OCI-LY3 (cell line): ENCODE data around the gene RPL32.
"Not testable (repeated sequence)": the region's sequence is repeated elsewhere in the genome, so short reads cannot be mapped to it uniquely, and the experiment has no call there.

Experiments
- H2AFZ ChIP-seq: fragments of 200-600, 300-600 bp; shearing (Covaris generic); 2 replicates; pipeline ENCODE4 v1.6.0; 2014; ENCODE audit warnings: antibody characterized with exemption, low read depth, low read length
- H3K27ac ChIP-seq: fragments of 200-600, 300-600 bp; sonication (generic); 2 replicates; pipeline ENCODE4 v1.5.1; 2014; ENCODE audit warnings: mild to moderate bottlenecking, low read length, moderate library complexity, mixed read lengths
- H3K27me3 ChIP-seq: fragments of 200-600, 300-600 bp; sonication (generic); 2 replicates; pipeline ENCODE4 v1.6.1; 2014; ENCODE audit warnings: low read depth, low read length, mixed read lengths
- H3K36me3 ChIP-seq: fragments of 200-600, 300-600 bp; sonication (generic); replicated peaks from 2 replicates; pipeline ENCODE3; 2014; ENCODE audit warnings: low read depth, low read length, mixed read lengths
- H3K4me1 ChIP-seq: fragments of 300-600, 200-600 bp; sonication (generic); 2 replicates; pipeline ENCODE4 v1.6.1; 2014; ENCODE audit warnings: low read length, mixed read lengths
- H3K4me2 ChIP-seq: fragments of 200-600, 300-600 bp; sonication (generic); 2 replicates; pipeline ENCODE4 v1.6.1; 2014; ENCODE audit warnings: low read length, mixed read lengths
- H3K4me3 ChIP-seq: fragments of 300-600, 200-600 bp; sonication (generic); 2 replicates; pipeline ENCODE4 v1.5.1; 2014; ENCODE audit warnings: antibody characterized with exemption, mild to moderate bottlenecking, low read length, moderate library complexity
- H3K79me2 ChIP-seq: fragments of 300-600, 200-600 bp; shearing (Covaris generic); 2 replicates; pipeline ENCODE4 v1.6.1; 2014; ENCODE audit warnings: mild to moderate bottlenecking, low read length, mixed read lengths
- H3K9ac ChIP-seq: fragments of 300-600, 200-600 bp; shearing (Covaris generic); 2 replicates; pipeline ENCODE4 v1.6.0; 2014; ENCODE audit warnings: mild to moderate bottlenecking, low read length, moderate library complexity
- H3K9me3 ChIP-seq: fragments of 200-600, 300-600 bp; shearing (Covaris generic); 2 replicates; pipeline ENCODE4 v1.6.1; 2014; ENCODE audit warnings: low read length, mixed read lengths; ENCODE audit not compliant: insufficient read depth
- H4K20me1 ChIP-seq: fragments of 200-600, 300-600 bp; sonication (generic); 2 replicates; pipeline ENCODE4 v1.6.1; 2016; ENCODE audit warnings: low read length, mixed read lengths; ENCODE audit not compliant: insufficient read depth
- EZH2phosphoT487 ChIP-seq: fragments of 200-600 bp; shearing (Covaris generic); IDR thresholded peaks from 2 replicates; pipeline ENCODE4 v1.6.1; 2018; ENCODE audit warnings: antibody characterized with exemption, mixed run types, low read depth
- TF ChIP-seq, protein P1 (sequence below): fragments of 200-600, 300-600 bp; sonication (generic); IDR thresholded peaks from 2 replicates; pipeline ENCODE4 v1.5.1; 2014; ENCODE audit warnings: antibody characterized with exemption, low read length, low read depth

Gene RPL32

GRCh38 chr3:12856626-12857025 lies 15.3 kb upstream of the RPL32 start:
- H3K27ac ChIP-seq, result no peak overlapping the region
- no peaks in the 10 kb centered on the region for H3K36me3 ChIP-seq
- H2AFZ ChIP-seq, result no peak overlapping the region
- H3K79me2 ChIP-seq, result no peaks in the 10 kb centered on the region
- TF ChIP-seq EZH2phosphoT487, result no peak
- TF ChIP-seq, protein P1, sequence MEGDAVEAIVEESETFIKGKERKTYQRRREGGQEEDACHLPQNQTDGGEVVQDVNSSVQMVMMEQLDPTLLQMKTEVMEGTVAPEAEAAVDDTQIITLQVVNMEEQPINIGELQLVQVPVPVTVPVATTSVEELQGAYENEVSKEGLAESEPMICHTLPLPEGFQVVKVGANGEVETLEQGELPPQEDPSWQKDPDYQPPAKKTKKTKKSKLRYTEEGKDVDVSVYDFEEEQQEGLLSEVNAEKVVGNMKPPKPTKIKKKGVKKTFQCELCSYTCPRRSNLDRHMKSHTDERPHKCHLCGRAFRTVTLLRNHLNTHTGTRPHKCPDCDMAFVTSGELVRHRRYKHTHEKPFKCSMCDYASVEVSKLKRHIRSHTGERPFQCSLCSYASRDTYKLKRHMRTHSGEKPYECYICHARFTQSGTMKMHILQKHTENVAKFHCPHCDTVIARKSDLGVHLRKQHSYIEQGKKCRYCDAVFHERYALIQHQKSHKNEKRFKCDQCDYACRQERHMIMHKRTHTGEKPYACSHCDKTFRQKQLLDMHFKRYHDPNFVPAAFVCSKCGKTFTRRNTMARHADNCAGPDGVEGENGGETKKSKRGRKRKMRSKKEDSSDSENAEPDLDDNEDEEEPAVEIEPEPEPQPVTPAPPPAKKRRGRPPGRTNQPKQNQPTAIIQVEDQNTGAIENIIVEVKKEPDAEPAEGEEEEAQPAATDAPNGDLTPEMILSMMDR, result no peak
- H3K4me1 ChIP-seq, result no peaks in the 10 kb centered on the region
- H3K4me3 ChIP-seq, result no peak overlapping the region
- no peak overlapping the region for H3K9ac ChIP-seq
- H4K20me1 ChIP-seq, result no peaks in the 10 kb centered on the region
- no peak overlapping the region for H3K4me2 ChIP-seq
- H3K27me3 ChIP-seq, result peaks cover 53% of the 10 kb centered on the region
- no peaks in the 10 kb centered on the region for H3K9me3 ChIP-seq

DNA sequence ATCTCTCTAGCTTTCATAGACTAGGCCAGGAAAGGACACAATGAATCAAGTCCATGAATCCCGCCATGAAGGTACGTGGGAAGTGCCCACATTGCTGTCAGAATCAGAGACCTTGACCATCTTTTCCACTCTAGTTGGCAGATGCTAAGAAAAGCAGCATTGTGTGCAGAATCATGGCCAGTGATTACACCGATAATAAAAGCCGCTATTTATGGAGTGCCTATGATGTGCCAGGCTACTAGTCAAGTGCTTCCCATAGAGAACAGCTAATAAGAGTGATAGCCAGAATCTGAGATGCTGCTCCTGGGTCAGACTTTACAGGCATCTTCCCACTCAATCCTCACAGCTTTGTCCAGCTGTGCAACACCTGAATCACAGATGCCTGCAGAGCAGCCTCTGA lies 13.2 kb upstream of the RPL32 start:
- H3K9me3 ChIP-seq, result no peaks in the 10 kb centered on the region
- no peaks in the 10 kb centered on the region for H3K36me3 ChIP-seq
- no peak overlapping the region for H2AFZ ChIP-seq
- no peak overlapping the region for H3K4me3 ChIP-seq
- H3K79me2 ChIP-seq, result no peaks in the 10 kb centered on the region
- TF ChIP-seq, protein P1, result no peak
- no peak for TF ChIP-seq EZH2phosphoT487
- H3K4me2 ChIP-seq, result no peak overlapping the region
- H3K4me1 ChIP-seq, result no peaks in the 10 kb centered on the region
- H3K27ac ChIP-seq, result no peak overlapping the region
- H3K27me3 ChIP-seq, result peaks cover 51% of the 10 kb centered on the region
- no peak overlapping the region for H3K9ac ChIP-seq
- no peaks in the 10 kb centered on the region for H4K20me1 ChIP-seq

GRCh38 chr3:12853847-12854246 lies 12.5 kb upstream of the RPL32 start:
- not testable (repeated sequence) for H3K79me2 ChIP-seq, H3K9me3 ChIP-seq, H3K9ac ChIP-seq, H3K4me2 ChIP-seq, H3K4me1 ChIP-seq, H3K4me3 ChIP-seq, H4K20me1 ChIP-seq, H3K27ac ChIP-seq, H2AFZ ChIP-seq, H3K36me3 ChIP-seq
- peaks cover 51% of the 10 kb centered on the region for H3K27me3 ChIP-seq

GRCh38 chr3:12852201-12852600 lies 10.8 kb upstream of the RPL32 start:
- Histone ChIP-seq H3K4me3 (no peak overlapping the region), H3K27me3 (peaks cover 49% of the 10 kb centered on the region), H3K4me2 (no peak overlapping the region), H3K9me3 (no peaks in the 10 kb centered on the region), H3K79me2 (no peaks in the 10 kb centered on the region), H3K4me1 (no peaks in the 10 kb centered on the region), H3K36me3 (no peaks in the 10 kb centered on the region), H2AFZ (no peak overlapping the region), H3K27ac (no peak overlapping the region), H3K9ac (no peak overlapping the region), H4K20me1 (no peaks in the 10 kb centered on the region)
- no peak for TF ChIP-seq EZH2phosphoT487

- Histone ChIP-seq H3K9ac (no peak overlapping the region), H3K4me3 (no peak overlapping the region), H3K27me3 (no peaks in the 10 kb centered on the region), H3K27ac (no peak overlapping the region), H2AFZ (no peak overlapping the region), H3K4me2 (no peak overlapping the region), H3K4me1 (peaks cover 5% of the 10 kb centered on the region; the same call in 1 of the 2 replicates), H3K36me3 (peaks cover 2% of the 10 kb centered on the region), H3K9me3 (no peaks in the 10 kb centered on the region), H4K20me1 (peaks cover under 1% of the 10 kb centered on the region; the same call in 1 of the 2 replicates), H3K79me2 (peaks cover 6% of the 10 kb centered on the region)
- no peak for TF ChIP-seq EZH2phosphoT487
- TF ChIP-seq, protein P1, result no peak
Measured at GRCh38 chr3:12845811-12846210, 4.4 kb upstream of the RPL32 start.
